Measurements from ENCODE around the gene BRD3. TPM values are rescaled to one million over a fixed set of nuclear protein-coding genes. Genes with fewer than 3 reads are reported as not detected.

Gene BRD3
- total and polyA plus RNA-seq, 9 donors, result 16.8 to 77.9 (median 62.6) TPM

GRCh38 chr9:134061688-134062371 is 6.0 kb downstream of the BRD3 start:
- H3K4me1 ChIP-seq (ENCODE audit: control insufficient read depth, insufficient read depth, low read length), result peaks cover 97% of the 10 kb centered on the region
- no peaks in the 10 kb centered on the region for H3K27me3 ChIP-seq (ENCODE audit: control insufficient read depth, insufficient read depth, low read length)
- peak; percentile 90 for DNase-seq
- peak overlapping the region; percentile 92 for H3K27ac ChIP-seq (ENCODE audit: low read length)
- peaks cover 16% of the 10 kb centered on the region for H3K36me3 ChIP-seq (ENCODE audit: control insufficient read depth, insufficient read depth, low read length)
- WGBS (ENCODE audit: insufficient coverage), result 55% methylated on average over 13 of the region's 22 CpGs
- H3K4me3 ChIP-seq (ENCODE audit: low read length), result peak overlapping the region; percentile 9
- no peaks in the 10 kb centered on the region for H3K9me3 ChIP-seq (replicated peaks; ENCODE audit: control insufficient read depth, low read depth, low read length)

- peak overlapping the region; percentile 92 for H3K27ac ChIP-seq (ENCODE audit: low read length)
- peaks cover 16% of the 10 kb centered on the region for H3K36me3 ChIP-seq (ENCODE audit: control insufficient read depth, insufficient read depth, low read length)
- H3K27me3 ChIP-seq (ENCODE audit: control insufficient read depth, insufficient read depth, low read length), result no peaks in the 10 kb centered on the region
- peaks cover 99% of the 10 kb centered on the region for H3K4me1 ChIP-seq (ENCODE audit: control insufficient read depth, insufficient read depth, low read length)
- DNase-seq, result no peak
- 83% methylated on average over 4 of the region's 4 CpGs for WGBS (ENCODE audit: insufficient coverage)
- no peaks in the 10 kb centered on the region for H3K9me3 ChIP-seq (replicated peaks; ENCODE audit: control insufficient read depth, low read depth, low read length)
- peak overlapping the region; percentile 9 for H3K4me3 ChIP-seq (ENCODE audit: low read length)
These were observed 6.7 kb downstream of the BRD3 start for GRCh38 chr9:134061019-134061687.

DNA sequence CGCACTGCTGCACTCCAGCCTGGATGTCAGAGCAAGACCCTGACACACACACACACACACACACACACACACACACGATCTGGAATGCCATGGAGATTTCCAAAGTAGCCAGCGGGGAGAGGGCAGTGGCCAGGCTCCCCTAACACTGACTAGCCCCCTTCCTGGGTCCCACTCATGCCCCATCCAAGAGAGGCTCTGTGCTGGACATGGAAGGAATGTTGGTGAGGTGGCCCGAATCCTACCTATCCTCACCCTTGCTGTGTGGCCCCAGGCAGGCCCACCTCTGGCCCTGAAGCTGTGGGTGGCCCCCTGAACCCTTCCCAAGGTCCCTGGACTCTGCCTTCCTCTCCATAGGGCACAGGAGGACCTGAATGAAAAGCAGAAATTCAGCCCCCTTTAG is 7.3 kb downstream of the BRD3 start:
- Histone ChIP-seq H3K36me3 (ENCODE audit: control insufficient read depth, insufficient read depth, low read length) (peaks cover 14% of the 10 kb centered on the region), H3K9me3 (replicated peaks; ENCODE audit: control insufficient read depth, low read depth, low read length) (no peaks in the 10 kb centered on the region), H3K27me3 (ENCODE audit: control insufficient read depth, insufficient read depth, low read length) (no peaks in the 10 kb centered on the region), H3K4me1 (ENCODE audit: control insufficient read depth, insufficient read depth, low read length) (peaks cover 99% of the 10 kb centered on the region), H3K27ac (ENCODE audit: low read length) (peak overlapping the region; percentile 92), H3K4me3 (ENCODE audit: low read length) (no peak overlapping the region)
- 0% methylated on average over 1 of the region's 4 CpGs for WGBS (ENCODE audit: insufficient coverage)
- DNase-seq, result no peak

DNA sequence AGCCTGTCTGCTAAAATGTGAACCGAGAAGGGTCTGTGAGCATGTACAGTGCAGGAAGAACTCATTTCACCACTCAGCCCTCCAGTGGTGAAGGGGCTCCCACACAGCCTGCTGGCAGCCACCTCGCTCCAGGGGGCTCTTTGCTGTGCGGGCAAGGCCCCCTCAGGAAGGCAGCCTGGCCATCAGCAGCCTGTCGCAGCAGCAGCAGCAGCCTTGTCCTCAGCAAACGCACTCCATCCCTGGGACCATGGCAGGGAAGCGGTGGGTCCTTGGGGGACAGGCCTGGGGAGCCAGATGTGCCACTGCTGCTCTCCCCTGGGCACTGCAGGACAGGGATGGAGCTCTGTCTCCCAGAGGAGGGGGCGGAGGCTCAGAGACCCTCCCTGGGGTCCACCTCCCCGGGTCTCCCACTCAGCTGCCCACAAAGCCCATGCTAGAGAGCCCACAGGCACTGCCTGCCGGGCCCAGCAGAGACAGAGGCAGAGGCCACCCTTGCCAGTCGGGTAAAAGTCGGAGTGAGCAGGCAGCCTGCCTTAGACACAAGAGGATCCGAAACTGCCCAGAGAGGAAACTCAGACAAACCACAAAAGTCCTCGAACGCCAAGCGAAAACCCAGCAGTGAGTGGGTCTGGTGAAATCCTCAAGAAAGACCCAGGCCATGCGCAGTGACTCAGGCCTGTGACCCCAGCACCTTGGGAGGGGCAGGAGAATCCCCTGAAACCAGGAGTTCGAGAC is 8.0 kb downstream of the BRD3 start:
- DNase-seq, result peak; percentile 59
- peaks cover 13% of the 10 kb centered on the region for H3K36me3 ChIP-seq (ENCODE audit: control insufficient read depth, insufficient read depth, low read length)
- H3K4me3 ChIP-seq (ENCODE audit: low read length), result no peak overlapping the region
- no peaks in the 10 kb centered on the region for H3K9me3 ChIP-seq (replicated peaks; ENCODE audit: control insufficient read depth, low read depth, low read length)
- H3K27me3 ChIP-seq (ENCODE audit: control insufficient read depth, insufficient read depth, low read length), result no peaks in the 10 kb centered on the region
- peaks cover 99% of the 10 kb centered on the region for H3K4me1 ChIP-seq (ENCODE audit: control insufficient read depth, insufficient read depth, low read length)
- 73% methylated on average over 16 of the region's 17 CpGs for WGBS (ENCODE audit: insufficient coverage)
- peak overlapping the region; percentile 92 for H3K27ac ChIP-seq (ENCODE audit: low read length)

DNA sequence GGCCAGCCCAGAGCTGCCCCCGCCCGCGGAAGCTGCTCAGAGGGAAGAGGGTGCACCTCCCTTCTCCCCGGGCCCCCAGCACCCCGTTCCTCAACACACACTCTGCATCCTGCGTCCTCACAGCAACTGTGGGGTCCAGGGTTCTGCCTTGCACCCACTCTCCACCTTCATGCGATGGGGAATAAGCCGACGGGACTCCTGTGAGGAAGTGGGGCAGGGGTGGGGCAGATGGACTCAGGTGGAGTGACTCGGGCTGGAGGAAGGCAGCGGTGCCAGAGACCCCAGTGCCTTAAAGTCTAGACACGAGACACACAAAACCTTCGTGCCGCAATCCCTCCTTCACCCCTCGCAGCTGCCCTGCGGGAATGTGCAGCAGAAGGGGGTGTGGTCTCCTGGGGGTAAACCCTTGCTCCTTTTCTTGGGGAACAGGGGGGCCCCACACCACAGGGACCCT is 8.6 kb downstream of the BRD3 start:
- H3K27ac ChIP-seq (ENCODE audit: low read length), result peak overlapping the region; percentile 92
- peaks cover 14% of the 10 kb centered on the region for H3K36me3 ChIP-seq (ENCODE audit: control insufficient read depth, insufficient read depth, low read length)
- no peak overlapping the region for H3K4me3 ChIP-seq (ENCODE audit: low read length)
- no peaks in the 10 kb centered on the region for H3K9me3 ChIP-seq (replicated peaks; ENCODE audit: control insufficient read depth, low read depth, low read length)
- no peaks in the 10 kb centered on the region for H3K27me3 ChIP-seq (ENCODE audit: control insufficient read depth, insufficient read depth, low read length)
- H3K4me1 ChIP-seq (ENCODE audit: control insufficient read depth, insufficient read depth, low read length), result peaks cover 100% of the 10 kb centered on the region
- no peak for DNase-seq
- 67% methylated on average over 2 of the region's 16 CpGs for WGBS (ENCODE audit: insufficient coverage)

GRCh38 chr9:134058716-134059115 is 9.1 kb downstream of the BRD3 start:
- H3K4me1 ChIP-seq (ENCODE audit: control insufficient read depth, insufficient read depth, low read length), result peaks cover 100% of the 10 kb centered on the region
- peaks cover 19% of the 10 kb centered on the region for H3K36me3 ChIP-seq (ENCODE audit: control insufficient read depth, insufficient read depth, low read length)
- H3K9me3 ChIP-seq (replicated peaks; ENCODE audit: control insufficient read depth, low read depth, low read length), result no peaks in the 10 kb centered on the region
- peak overlapping the region; percentile 25 for H3K27ac ChIP-seq (ENCODE audit: low read length)
- no peak overlapping the region for H3K4me3 ChIP-seq (ENCODE audit: low read length)
- H3K27me3 ChIP-seq (ENCODE audit: control insufficient read depth, insufficient read depth, low read length), result no peaks in the 10 kb centered on the region
- 65% methylated on average over 7 of the region's 7 CpGs for WGBS (ENCODE audit: insufficient coverage)
- peak; percentile 27 for DNase-seq

GRCh38 chr9:134057751-134058701 is 9.8 kb downstream of the BRD3 start:
- no peaks in the 10 kb centered on the region for H3K9me3 ChIP-seq (replicated peaks; ENCODE audit: control insufficient read depth, low read depth, low read length)
- peak overlapping the region; percentile 47 for H3K27ac ChIP-seq (ENCODE audit: low read length)
- DNase-seq, result peak; percentile 6
- peaks cover 100% of the 10 kb centered on the region for H3K4me1 ChIP-seq (ENCODE audit: control insufficient read depth, insufficient read depth, low read length)
- WGBS (ENCODE audit: insufficient coverage), result 58% methylated on average over 18 of the region's 28 CpGs
- no peaks in the 10 kb centered on the region for H3K27me3 ChIP-seq (ENCODE audit: control insufficient read depth, insufficient read depth, low read length)
- H3K36me3 ChIP-seq (ENCODE audit: control insufficient read depth, insufficient read depth, low read length), result peaks cover 26% of the 10 kb centered on the region
- no peak overlapping the region for H3K4me3 ChIP-seq (ENCODE audit: low read length)

- Histone ChIP-seq H3K27ac (ENCODE audit: low read length) (no peak overlapping the region), H3K27me3 (ENCODE audit: control insufficient read depth, insufficient read depth, low read length) (no peaks in the 10 kb centered on the region), H3K9me3 (replicated peaks; ENCODE audit: control insufficient read depth, low read depth, low read length) (no peaks in the 10 kb centered on the region), H3K4me3 (ENCODE audit: low read length) (no peak overlapping the region), H3K36me3 (ENCODE audit: control insufficient read depth, insufficient read depth, low read length) (peaks cover 30% of the 10 kb centered on the region), H3K4me1 (ENCODE audit: control insufficient read depth, insufficient read depth, low read length) (peaks cover 95% of the 10 kb centered on the region)
- 81% methylated on average over 6 of the region's 13 CpGs for WGBS (ENCODE audit: insufficient coverage)
- no peak for DNase-seq
These were observed 10.5 kb downstream of the BRD3 start for GRCh38 chr9:134057307-134057657.

GRCh38 chr9:134056483-134057306 is 11.1 kb downstream of the BRD3 start:
- H3K9me3 ChIP-seq (replicated peaks; ENCODE audit: control insufficient read depth, low read depth, low read length), result no peaks in the 10 kb centered on the region
- WGBS (ENCODE audit: insufficient coverage), result 59% methylated on average over 14 of the region's 23 CpGs
- H3K4me1 ChIP-seq (ENCODE audit: control insufficient read depth, insufficient read depth, low read length), result peaks cover 90% of the 10 kb centered on the region
- no peaks in the 10 kb centered on the region for H3K27me3 ChIP-seq (ENCODE audit: control insufficient read depth, insufficient read depth, low read length)
- H3K4me3 ChIP-seq (ENCODE audit: low read length), result no peak overlapping the region
- H3K27ac ChIP-seq (ENCODE audit: low read length), result peak overlapping the region; percentile 77
- peaks cover 33% of the 10 kb centered on the region for H3K36me3 ChIP-seq (ENCODE audit: control insufficient read depth, insufficient read depth, low read length)
- peak; percentile 0 for DNase-seq
